Esophagus mucosa (tissue), 1 donor: ENCODE data around the gene NT5M. TPM values are rescaled to one million over a fixed set of nuclear protein-coding genes. Genes with fewer than 3 reads are reported as not detected.

Source experiments
- ATAC-seq: fragments of 200-7000 bp; cut with Tn5 transposase; one replicate; pipeline ENCODE4 v1.9.1; 2020
- total RNA-seq: library from RNA; stranded (reverse); gene quantifications from one replicate; pipeline ENCODE4 v1.2.4, GENCODE V29; 2023
- donor health status: DM: yes; HTN: yes; CAD: no.

The NT5M gene
- total RNA-seq, 1 donor from 2014 or later = 0.64 TPM

DNA sequence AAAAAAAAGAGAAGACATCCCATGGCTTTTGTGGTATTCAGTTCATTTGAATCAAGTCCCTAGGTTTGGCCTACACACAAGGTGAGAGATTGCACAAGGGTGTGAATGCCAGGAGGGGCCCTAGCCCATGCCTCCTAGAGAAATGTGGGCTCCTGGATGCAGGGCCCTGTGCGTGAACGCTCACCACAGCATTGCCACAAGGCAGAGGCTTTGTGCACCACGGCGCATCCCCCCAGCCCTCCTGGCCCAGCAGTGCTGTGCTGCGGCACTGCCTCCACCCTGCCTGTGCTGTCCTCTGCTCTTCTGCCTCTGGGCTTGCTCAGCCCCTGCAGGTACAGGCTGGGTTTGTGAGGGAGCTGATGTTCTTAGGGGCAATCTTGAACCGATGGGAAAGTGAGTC, 92.7 kb downstream of the NT5M start:
- ATAC-seq = no peak

Other genes starting within 250 kb of the NT5M start
- gene PLD6, start 97.0 kb upstream of the NT5M start, total RNA-seq = 0.44 TPM
- gene FLCN, start 66.2 kb upstream of the NT5M start, total RNA-seq = 16.5 TPM
- 69.3 TPM for gene COPS3, start 22.1 kb upstream of the NT5M start, total RNA-seq
- gene MED9, start 173.6 kb downstream of the NT5M start, total RNA-seq = 6.5 TPM
- 0.60 TPM for gene RASD1, start 193.0 kb downstream of the NT5M start, total RNA-seq